NT2/D1 (cell line): ENCODE results near the gene MYH6.

Experiments used
- SUZ12 ChIP-seq: IDR thresholded peaks from 2 replicates; pipeline ENCODE4 v1.6.1; 2011; ENCODE audit not compliant: insufficient read length, insufficient read depth; ENCODE audit errors: extremely low read depth
- YY1 ChIP-seq: IDR thresholded peaks from 2 replicates; pipeline ENCODE4 v1.6.1; 2011; ENCODE audit not compliant: insufficient read length, insufficient read depth
- ZNF274 ChIP-seq: IDR thresholded peaks from 2 replicates; pipeline ENCODE4 v1.6.1; 2011; ENCODE audit warnings: mild to moderate bottlenecking, low read depth, low read length

DNA sequence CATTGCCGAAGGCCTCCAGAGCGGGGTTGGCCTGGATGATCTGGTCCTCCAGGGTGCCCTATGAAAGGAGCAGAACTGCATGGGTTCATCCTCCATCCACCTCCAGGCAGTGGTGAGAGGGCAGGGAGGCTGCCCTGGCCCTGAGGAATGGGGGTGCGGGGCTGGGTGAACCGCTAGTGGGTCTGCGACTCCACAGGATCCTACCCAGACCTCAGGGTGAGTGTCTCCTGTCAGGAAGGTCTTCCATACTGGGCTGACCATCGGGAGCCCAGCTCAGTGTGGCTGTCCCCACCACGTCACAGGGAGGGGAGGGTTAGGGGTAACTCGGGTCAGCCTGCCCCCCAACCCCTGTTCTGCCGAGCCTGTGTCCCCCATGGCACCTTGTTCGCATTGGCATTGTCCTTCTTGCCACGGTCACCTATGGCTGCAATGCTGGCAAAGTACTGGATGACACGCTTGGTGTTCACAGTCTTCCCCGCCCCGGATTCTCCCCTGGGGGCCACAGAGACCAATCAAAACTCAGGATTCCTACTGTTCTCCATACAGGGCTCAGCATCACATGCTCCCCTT lies 3.7 kb downstream of the MYH6 start:
- TF ChIP-seq YY1 (no peak), ZNF274 (no peak), SUZ12 (no peak)
